GM19455 (cell line): Measurements from ENCODE around the gene NDST1.

Experiments
- ATAC-seq: cut with Tn5 transposase; IDR thresholded peaks from one replicate; pipeline ENCODE4 v1.9.1; 2021; ENCODE audit not compliant: unreplicated experiment

NDST1 gene

DNA sequence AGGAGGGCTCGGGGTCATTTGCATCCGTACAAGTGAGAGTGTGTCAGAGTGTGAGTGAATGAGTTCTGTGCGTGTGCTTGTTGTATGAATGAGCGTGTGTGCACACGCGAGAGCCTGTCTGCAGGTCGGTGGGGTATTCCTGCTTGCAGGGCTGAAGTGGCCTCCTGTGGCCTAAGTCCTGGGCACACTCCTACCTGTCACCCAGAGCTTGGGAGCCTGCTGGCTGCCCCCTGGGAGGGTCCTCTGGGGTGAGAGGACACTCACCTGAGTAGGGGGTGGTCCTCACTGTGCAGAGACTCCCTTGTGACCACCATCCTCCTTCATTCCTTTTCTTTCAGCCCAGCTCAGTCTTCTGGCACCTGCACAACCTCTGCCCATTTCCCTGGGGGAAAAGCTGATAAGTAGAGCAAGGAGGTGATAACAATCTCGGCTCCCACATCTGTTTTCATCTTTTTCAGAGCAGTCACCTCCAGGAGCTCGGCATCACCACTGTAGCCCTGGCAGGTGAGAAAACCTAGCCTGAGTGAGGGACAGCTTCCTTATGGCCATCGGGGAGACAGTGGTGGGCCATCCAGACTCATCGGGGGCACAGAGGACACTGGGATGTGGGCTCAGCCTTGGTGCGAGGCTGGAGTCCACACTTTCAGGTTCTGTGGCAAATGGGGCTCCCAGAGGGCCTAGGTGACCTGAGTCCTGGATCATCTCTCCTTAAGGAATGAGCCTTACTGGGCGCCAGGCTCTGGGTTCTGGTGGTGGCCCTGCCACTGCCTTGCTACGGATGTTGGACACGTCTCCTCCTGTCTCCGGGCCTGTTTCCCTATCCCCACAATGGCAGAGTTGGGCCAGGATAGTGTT lies 93.8 kb downstream of the NDST1 start:
- ATAC-seq = no peak

- no peak for ATAC-seq
Measured at GRCh38 chr5:150603052-150603451, 95.1 kb downstream of the NDST1 start.

GRCh38 chr5:150603491-150603890 lies 95.6 kb downstream of the NDST1 start:
- ATAC-seq = no peak

- ATAC-seq = no peak
Measured at GRCh38 chr5:150604010-150604409, 96.1 kb downstream of the NDST1 start.

DNA sequence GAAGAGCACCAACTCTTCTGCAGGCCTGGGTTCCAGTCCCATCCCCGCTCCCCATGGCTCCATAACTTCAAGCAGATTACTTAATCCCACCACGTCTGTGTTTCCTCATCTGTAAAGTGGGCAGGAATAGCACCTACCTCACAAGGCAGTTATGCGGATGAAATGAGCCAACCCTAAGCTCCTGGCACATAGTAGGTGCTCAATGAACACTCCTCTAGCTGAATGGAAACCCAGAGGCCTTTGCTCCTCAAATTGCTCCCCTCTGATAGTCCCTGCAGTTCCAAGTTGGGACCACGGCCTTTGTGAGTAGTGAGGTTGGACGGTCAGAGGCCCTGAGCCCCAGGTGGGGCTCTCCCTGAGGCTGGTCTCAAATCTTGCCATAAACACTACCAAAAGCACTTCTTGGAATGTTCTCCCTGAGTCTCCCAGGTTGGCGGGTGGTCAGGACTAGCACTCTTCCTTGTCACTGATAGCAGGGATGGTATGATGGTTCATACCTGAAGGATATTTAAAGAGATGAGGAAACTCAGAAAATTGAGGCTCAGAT lies 97.0 kb downstream of the NDST1 start:
- ATAC-seq = no peak

DNA sequence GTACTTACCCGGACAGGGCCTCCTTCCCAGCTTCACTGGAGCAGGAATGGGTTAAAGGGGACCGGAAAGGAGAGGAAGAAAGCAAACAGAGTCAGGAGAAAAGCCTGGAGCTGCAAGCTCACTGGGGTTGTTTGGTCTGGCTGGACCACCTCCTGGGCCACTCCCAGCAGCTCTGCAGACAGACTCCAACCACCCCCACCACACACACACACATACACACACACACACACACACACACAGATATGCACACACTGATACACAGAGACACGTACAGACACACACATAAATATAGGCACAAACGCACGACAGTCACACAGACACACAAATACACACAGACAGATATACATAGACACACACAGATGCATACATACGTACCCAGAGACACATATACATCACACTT lies 97.6 kb downstream of the NDST1 start:
- no peak for ATAC-seq

DNA sequence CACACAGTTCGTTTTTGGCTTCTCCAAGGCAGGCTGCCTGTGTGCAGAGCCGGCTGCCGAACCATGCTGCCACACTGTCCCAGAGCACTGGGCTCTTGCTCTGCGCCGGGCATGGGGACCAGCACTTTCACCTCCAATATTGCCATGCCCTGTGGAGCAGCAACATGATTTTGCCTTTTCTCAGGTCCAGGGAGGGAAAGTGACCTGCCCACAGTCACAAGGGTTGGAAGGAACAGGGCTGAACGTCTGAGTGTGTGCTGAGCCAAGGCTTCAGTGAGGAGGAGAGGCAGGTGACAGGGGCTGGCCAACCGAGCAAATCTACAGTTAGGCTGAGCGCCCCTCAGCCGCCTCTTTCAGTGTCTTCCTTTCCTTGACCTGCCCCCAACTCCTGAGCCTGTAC lies 98.5 kb downstream of the NDST1 start:
- ATAC-seq = no peak

GRCh38 chr5:150607105-150607504 lies 99.2 kb downstream of the NDST1 start:
- ATAC-seq = no peak
